Natural killer cell (primary cell): ENCODE results near the gene SIRT6. TPM values are rescaled to one million over a fixed set of nuclear protein-coding genes. Genes with fewer than 3 reads are reported as not detected.

ENCODE experiments used
- ATAC-seq, 3 donors: fragments of 150-1000 bp in 2 of 3; fragments of 200-7000 bp in 1 of 3; cut with Tn5 transposase; 1 replicate in 1 of 3; 2 replicates in 2 of 3; pipeline ENCODE4 v1.10.0; 2021; ENCODE audit warnings: mild to moderate bottlenecking in 2 of 3, moderate library complexity in 2 of 3
- DNase-seq, 2 donors: peaks; one replicate each; pipeline versions ENCODE4 v3.0.0 to v3.0.0-alpha.2; 2013 to 2021; ENCODE audit warnings: mixed read lengths in 1 of 2
- H3K27ac ChIP-seq: one replicate; pipeline ENCODE4 v1.5.1; 2013; ENCODE audit warnings: mild to moderate bottlenecking, low read length
- H3K27me3 ChIP-seq: one replicate; pipeline ENCODE4 v1.6.1; 2013; ENCODE audit warnings: low read length; ENCODE audit not compliant: control insufficient read depth, insufficient read depth
- H3K36me3 ChIP-seq: one replicate; pipeline ENCODE4 v1.6.1; 2013; ENCODE audit warnings: low read length; ENCODE audit not compliant: control insufficient read depth, insufficient read depth
- H3K4me1 ChIP-seq: one replicate; pipeline ENCODE4 v1.6.1; 2013; ENCODE audit warnings: low read length; ENCODE audit not compliant: control insufficient read depth, insufficient read depth
- H3K4me3 ChIP-seq: one replicate; pipeline ENCODE4 v1.5.1; 2013; ENCODE audit warnings: low read length
- H3K9me3 ChIP-seq: one replicate; pipeline ENCODE4 v1.6.1; 2013; ENCODE audit warnings: low read length; ENCODE audit not compliant: control insufficient read depth, insufficient read depth
- H3K27ac Mint-ChIP-seq, 2 donors: one replicate each; pipeline ENCODE4 v1.8.0; 2022; ENCODE audit warnings: mild to moderate bottlenecking in 2 of 2, mixed read lengths in 2 of 2, moderate library complexity in 1 of 2
- H3K27me3 Mint-ChIP-seq, 2 donors: one replicate each; pipeline ENCODE4 v1.8.0; 2022; ENCODE audit warnings: low read depth in 2 of 2, mixed read lengths in 2 of 2
- H3K36me3 Mint-ChIP-seq: one replicate; pipeline ENCODE4 v1.8.0; 2022; ENCODE audit warnings: mixed read lengths
- H3K4me1 Mint-ChIP-seq, 2 donors: one replicate each; pipeline ENCODE4 v1.8.0; 2022; ENCODE audit warnings: mixed read lengths in 2 of 2
- H3K4me3 Mint-ChIP-seq: one replicate; pipeline ENCODE4 v1.8.0; 2022; ENCODE audit warnings: mild to moderate bottlenecking, moderate library complexity, mixed read lengths
- H3K9me3 Mint-ChIP-seq, 2 donors: one replicate each; pipeline ENCODE4 v1.8.0; 2022; ENCODE audit warnings: mixed read lengths in 2 of 2
- CTCF ChIP-seq: fragments of 200-600 bp; IDR thresholded peaks from one replicate; pipeline ENCODE4 v1.8.0; 2022; ENCODE audit warnings: antibody characterized with exemption
- WGBS: methylation state at CpG from one replicate; pipeline ENCODE4 v1.1.7; 2013; ENCODE audit warnings: missing lambda C conversion rate; ENCODE audit not compliant: insufficient coverage; 5-methylcytosine and 5-hydroxymethylcytosine counted together
- intact Hi-C: fragments of 100-400 bp; cut with micrococcal nuclease; formaldehyde crosslinking; loops from one replicate; pipeline ENCODE4 v1.14.2; 2022
- total RNA-seq, 4 donors: library from RNA; stranded (reverse); fragments of 120-200 nt in 1 of 4; gene quantifications; one replicate each; pipeline versions ENCODE4 v1.2.3 to v1.2.4, GENCODE V29; 2013 to 2022

Gene SIRT6
- total RNA-seq, 3 donors from 2014 or later (not counting 1 experiment from before 2014, with no cell fraction given): 29.5 to 37.4 (median 30.5) TPM

- Mint-ChIP-seq H3K36me3 (no peaks in the 10 kb centered on the region), H3K27ac (no peak overlapping the region), H3K27me3 (peaks cover 4 to 8% of the 10 kb centered on the region in 2 donors), H3K4me3 (no peak overlapping the region), H3K4me1 (peaks cover 7 to 9% of the 10 kb centered on the region in 2 donors), H3K9me3 (no peaks in the 10 kb centered on the region)
- Histone ChIP-seq H3K4me3 (no peak overlapping the region), H3K36me3 (no peaks in the 10 kb centered on the region), H3K4me1 (peaks cover 6% of the 10 kb centered on the region), H3K9me3 (no peaks in the 10 kb centered on the region), H3K27ac (no peak overlapping the region), H3K27me3 (no peaks in the 10 kb centered on the region)
- intact Hi-C loops: no loop called here
- TF ChIP-seq CTCF: no peak
- DNase-seq (no peak), ATAC-seq (no peak)
- 93% methylated on average over 9 of the region's 10 CpGs for WGBS
Measured at GRCh38 chr19:4152241-4152998, 29.9 kb downstream of the SIRT6 start.

DNA sequence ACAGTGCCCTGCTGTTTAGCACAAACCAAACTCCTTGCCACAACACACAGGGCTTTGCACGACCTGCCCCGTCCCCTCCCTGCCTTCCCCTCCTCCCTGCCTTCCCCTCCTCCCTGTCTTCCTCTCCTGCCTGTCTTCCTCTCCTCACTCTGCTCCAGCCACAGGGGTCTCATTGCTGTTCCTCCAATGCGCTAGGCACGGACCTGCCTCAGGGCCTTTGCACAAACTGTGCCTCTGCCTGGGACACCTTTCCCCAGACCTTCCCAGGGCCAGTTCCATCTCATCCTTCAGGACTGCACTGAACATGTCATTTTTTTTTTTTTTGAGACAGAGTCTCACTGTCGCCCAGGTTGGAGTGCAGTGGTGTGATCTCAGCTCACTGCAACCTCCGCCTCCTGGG is 30.7 kb downstream of the SIRT6 start:
- ATAC-seq (no peak), DNase-seq (no peak)
- Histone ChIP-seq H3K27ac (no peak overlapping the region), H3K27me3 (no peaks in the 10 kb centered on the region), H3K4me1 (peaks cover 6% of the 10 kb centered on the region), H3K9me3 (no peaks in the 10 kb centered on the region), H3K36me3 (no peaks in the 10 kb centered on the region), H3K4me3 (no peak overlapping the region)
- H3K4me3 Mint-ChIP-seq: no peak overlapping the region
- peaks cover 7 to 8% of the 10 kb centered on the region in 2 donors for H3K27me3 Mint-ChIP-seq
- WGBS: 66% methylated on average over 6 of the region's 6 CpGs
- peaks cover 7 to 9% of the 10 kb centered on the region in 2 donors for H3K4me1 Mint-ChIP-seq
- H3K36me3 Mint-ChIP-seq: no peaks in the 10 kb centered on the region
- TF ChIP-seq CTCF: no peak
- intact Hi-C loops: no loop called here
- no peak overlapping the region for H3K27ac Mint-ChIP-seq
- no peaks in the 10 kb centered on the region for H3K9me3 Mint-ChIP-seq

- Histone ChIP-seq H3K9me3 (no peaks in the 10 kb centered on the region), H3K4me3 (no peak overlapping the region), H3K27me3 (no peaks in the 10 kb centered on the region), H3K4me1 (peaks cover 6% of the 10 kb centered on the region), H3K36me3 (no peaks in the 10 kb centered on the region), H3K27ac (no peak overlapping the region)
- H3K27me3 Mint-ChIP-seq: peaks cover 8 to 9% of the 10 kb centered on the region in 2 donors
- peaks cover 7 to 9% of the 10 kb centered on the region in 2 donors for H3K4me1 Mint-ChIP-seq
- no peak for ATAC-seq
- no peak overlapping the region for H3K4me3 Mint-ChIP-seq
- no peak for DNase-seq
- 77% methylated on average over 17 of the region's 17 CpGs for WGBS
- intact Hi-C loops: no loop called here
- no peaks in the 10 kb centered on the region for H3K9me3 Mint-ChIP-seq
- TF ChIP-seq CTCF: no peak
- no peak overlapping the region for H3K27ac Mint-ChIP-seq
- H3K36me3 Mint-ChIP-seq: no peaks in the 10 kb centered on the region
Measured at GRCh38 chr19:4149518-4150288, 32.7 kb downstream of the SIRT6 start.
